CD14-positive monocyte (primary cell): ENCODE results near the gene COX7A2L. TPM values are rescaled to one million over a fixed set of nuclear protein-coding genes. Genes with fewer than 3 reads are reported as not detected.
A peak's percentile ranks its signal among the peaks of the same experiment; 100 is the strongest.

ENCODE experiments used
- DNase-seq, 3 donors: peaks; one replicate each; pipeline ENCODE4 v3.0.0-alpha.2; 2011 to 2022
- H2AFZ ChIP-seq: 2 replicates; pipeline ENCODE4 v1.6.0; 2012; ENCODE audit warnings: mild to moderate bottlenecking, low read depth, low read length, inconsistent platforms; ENCODE audit not compliant: insufficient read depth, poor library complexity, severe bottlenecking
- H3K27ac ChIP-seq, 2 donors: 1 replicate in 1 of 2; 2 replicates in 1 of 2; pipeline ENCODE4 v1.5.1; 2012 to 2013; ENCODE audit warnings: low read length in 2 of 2, control low read depth in 1 of 2, inconsistent platforms in 1 of 2, low read depth in 1 of 2, mild to moderate bottlenecking in 1 of 2
- H3K27me3 ChIP-seq, 2 donors: one replicate each; pipeline versions ENCODE4 v1.6.0 to v1.6.1; 2011 to 2013; ENCODE audit warnings: low read length in 2 of 2; ENCODE audit not compliant: control insufficient read depth in 2 of 2, insufficient read depth in 2 of 2
- H3K36me3 ChIP-seq, 2 donors: replicated peaks in 1 of 2; 1 replicate in 1 of 2; 2 replicates in 1 of 2; pipeline versions ENCODE4 v1.5.1 to v1.6.1; 2012 to 2013; ENCODE audit warnings: low read length in 2 of 2, control low read depth in 1 of 2, inconsistent platforms in 1 of 2, mild to moderate bottlenecking in 1 of 2; ENCODE audit not compliant: insufficient read depth in 2 of 2, control insufficient read depth in 1 of 2
- H3K4me1 ChIP-seq, 2 donors: 1 replicate in 1 of 2; 2 replicates in 1 of 2; pipeline versions ENCODE4 v1.5.1 to v1.6.1; 2012 to 2013; ENCODE audit warnings: low read length in 2 of 2, control low read depth in 1 of 2, inconsistent platforms in 1 of 2, mild to moderate bottlenecking in 1 of 2, moderate library complexity in 1 of 2; ENCODE audit not compliant: insufficient read depth in 2 of 2, control insufficient read depth in 1 of 2
- H3K4me2 ChIP-seq: replicated peaks from 2 replicates; pipeline ENCODE3; 2012; ENCODE audit warnings: low read length, moderate library complexity, mild to moderate bottlenecking; ENCODE audit not compliant: poor library complexity, severe bottlenecking; ENCODE audit errors: extremely low read depth
- H3K4me3 ChIP-seq, 3 experiments: fragments of 200-600 bp in 1 of 3; sonication (generic) in 1 of 3; replicated peaks in 1 of 3; 1 replicate in 2 of 3; 2 replicates in 1 of 3; pipeline ENCODE4 v1.5.1; 2011 to 2013; ENCODE audit warnings: low read length in 3 of 3, mild to moderate bottlenecking in 3 of 3, control low read depth in 2 of 3, low read depth in 2 of 3, inconsistent platforms in 1 of 3, moderate library complexity in 1 of 3
- H3K79me2 ChIP-seq: 2 replicates; pipeline ENCODE4 v1.6.0; 2012; ENCODE audit warnings: mild to moderate bottlenecking, control low read depth, inconsistent platforms, low read length, moderate library complexity; ENCODE audit not compliant: insufficient read depth
- H3K9ac ChIP-seq: 2 replicates; pipeline ENCODE4 v1.6.0; 2017; ENCODE audit warnings: low read length, mild to moderate bottlenecking; ENCODE audit not compliant: insufficient read depth, poor library complexity, severe bottlenecking
- H3K9me3 ChIP-seq, 2 donors: replicated peaks in 1 of 2; 1 replicate in 1 of 2; 2 replicates in 1 of 2; pipeline versions ENCODE4 v1.5.1 to v1.6.1; 2012 to 2013; ENCODE audit warnings: low read length in 2 of 2, control low read depth in 1 of 2; ENCODE audit not compliant: control insufficient read depth in 1 of 2, insufficient read depth in 1 of 2
- H4K20me1 ChIP-seq: 2 replicates; pipeline ENCODE4 v1.6.0; 2012; ENCODE audit warnings: mild to moderate bottlenecking, low read length, control low read depth, moderate library complexity; ENCODE audit not compliant: insufficient read depth
- H3K27ac Mint-ChIP-seq, 7 donors: one replicate each; pipeline ENCODE4 v1.8.0; 2020; ENCODE audit warnings: mild to moderate bottlenecking in 7 of 7, mixed read lengths in 7 of 7, moderate library complexity in 6 of 7, inconsistent platforms in 2 of 7
- H3K27me3 Mint-ChIP-seq, 3 donors: one replicate each; pipeline ENCODE4 v1.8.0; 2021 to 2022; ENCODE audit warnings: low read depth in 3 of 3, mild to moderate bottlenecking in 3 of 3, mixed read lengths in 3 of 3, moderate library complexity in 3 of 3, inconsistent platforms in 1 of 3
- H3K36me3 Mint-ChIP-seq, 2 donors: one replicate each; pipeline ENCODE4 v1.8.0; 2020; ENCODE audit warnings: mixed read lengths in 2 of 2, inconsistent platforms in 1 of 2, mild to moderate bottlenecking in 1 of 2
- H3K4me1 Mint-ChIP-seq: one replicate; pipeline ENCODE4 v1.8.0; 2020; ENCODE audit warnings: mild to moderate bottlenecking, mixed read lengths
- H3K4me3 Mint-ChIP-seq, 2 donors: one replicate each; pipeline ENCODE4 v1.8.0; 2020; ENCODE audit warnings: mild to moderate bottlenecking in 2 of 2, mixed read lengths in 2 of 2, moderate library complexity in 1 of 2
- H3K9me3 Mint-ChIP-seq, 7 donors: one replicate each; pipeline ENCODE4 v1.8.0; 2020 to 2022; ENCODE audit warnings: mixed read lengths in 7 of 7, mild to moderate bottlenecking in 6 of 7, moderate library complexity in 6 of 7, inconsistent platforms in 2 of 7
- CTCF ChIP-seq: fragments of 200-600 bp; IDR thresholded peaks from one replicate; pipeline ENCODE4 v1.8.0; 2022; ENCODE audit warnings: antibody characterized with exemption, mild to moderate bottlenecking
- WGBS: methylation state at CpG from one replicate; pipeline ENCODE4 v1.1.5; 2013; ENCODE audit warnings: missing lambda C conversion rate; ENCODE audit not compliant: insufficient coverage; 5-methylcytosine and 5-hydroxymethylcytosine counted together
- intact Hi-C, 2 donors: fragments of 100-400 bp; cut with micrococcal nuclease; formaldehyde crosslinking; loops; one replicate each; pipeline versions ENCODE4 v1.15.0 to v1.15.1; 2023
- polyA plus RNA-seq, 3 donors: library from polyadenylated mRNA; depleted of rRNA in 1 of 3; unstranded in 2 of 3; stranded (reverse) in 1 of 3; fragments of 300-500 nt in 2 of 3; fragments of >200 nt in 1 of 3; fragmentation: Illumina TruSeq in 2 of 3; gene quantifications; 1 replicate in 2 of 3; 2 replicates in 1 of 3; pipeline ENCODE4 v1.2.3, GENCODE V29; 2012 to 2021

COX7A2L gene
- polyA plus RNA-seq, 3 donors = 63.6 to 153 (median 144) TPM

GRCh38 chr2:42324244-42324643, 36.8 kb downstream of the COX7A2L start:
- Histone ChIP-seq H3K79me2 (no peaks in the 10 kb centered on the region), H3K9ac (no peak overlapping the region), H3K27ac (no peak overlapping the region), H3K9me3 (no peaks in the 10 kb centered on the region), H3K27me3 (no peaks in the 10 kb centered on the region), H4K20me1 (no peaks in the 10 kb centered on the region), H2AFZ (no peak overlapping the region), H3K4me1 (no peaks in the 10 kb centered on the region), H3K36me3 (peaks cover 53 to 80% of the 10 kb centered on the region in 2 donors), H3K4me3 (no peak overlapping the region), H3K4me2 (no peak overlapping the region)
- TF ChIP-seq CTCF = no peak
- no peak for DNase-seq
- Mint-ChIP-seq H3K4me1 (no peaks in the 10 kb centered on the region), H3K27me3 (no peaks in the 10 kb centered on the region), H3K27ac (peak overlapping the region in 1 of 7 donors; percentile 42), H3K4me3 (no peak overlapping the region), H3K9me3 (no peaks in the 10 kb centered on the region), H3K36me3 (peaks cover 42 to 61% of the 10 kb centered on the region in 2 donors)
- 97% methylated on average over 4 of the region's 4 CpGs for WGBS
- intact Hi-C loops = no loop called here

- Histone ChIP-seq H3K4me3 (no peak overlapping the region), H3K9ac (no peak overlapping the region), H2AFZ (no peak overlapping the region), H3K27me3 (no peaks in the 10 kb centered on the region), H3K79me2 (no peaks in the 10 kb centered on the region), H3K36me3 (peaks cover 51 to 77% of the 10 kb centered on the region in 2 donors), H3K27ac (no peak overlapping the region), H3K9me3 (no peaks in the 10 kb centered on the region), H3K4me2 (no peak overlapping the region), H3K4me1 (no peaks in the 10 kb centered on the region), H4K20me1 (no peaks in the 10 kb centered on the region)
- Mint-ChIP-seq H3K9me3 (no peaks in the 10 kb centered on the region), H3K4me1 (peaks cover 7% of the 10 kb centered on the region), H3K4me3 (no peak overlapping the region), H3K27me3 (no peaks in the 10 kb centered on the region), H3K27ac (no peak overlapping the region), H3K36me3 (peaks cover 44 to 65% of the 10 kb centered on the region in 2 donors)
- no peak for DNase-seq
- 100% methylated on average over 1 of the region's 2 CpGs for WGBS
- intact Hi-C loops = no loop called here
- no peak for TF ChIP-seq CTCF
These were observed 39.5 kb downstream of the COX7A2L start for GRCh38 chr2:42321452-42322064.
